HFFc6 (cell line): ENCODE measurements around the gene NFXL1. TPM values are rescaled to one million over a fixed set of nuclear protein-coding genes. Genes with fewer than 3 reads are reported as not detected.
"Not testable (repeated sequence)": the region's sequence is repeated elsewhere in the genome, so short reads cannot be mapped to it uniquely, and the experiment has no call there.

Source experiments
- DNase-seq: peaks from one replicate; pipeline ENCODE4 v3.0.0-alpha.2; 2018
- H3K27ac Mint-ChIP-seq: 2 replicates; pipeline ENCODE4 v1.8.0; 2020; ENCODE audit warnings: mild to moderate bottlenecking, mixed read lengths
- H3K27me3 Mint-ChIP-seq: 2 replicates; pipeline ENCODE4 v1.8.0; 2021; ENCODE audit warnings: mild to moderate bottlenecking, moderate library complexity, mixed read lengths; ENCODE audit not compliant: insufficient read depth
- H3K36me3 Mint-ChIP-seq: 2 replicates; pipeline ENCODE4 v1.8.0; 2021; ENCODE audit warnings: low read depth, mixed read lengths
- H3K4me1 Mint-ChIP-seq: 2 replicates; pipeline ENCODE4 v1.8.0; 2020; ENCODE audit warnings: low read depth, mixed read lengths
- H3K4me3 Mint-ChIP-seq: 2 replicates; pipeline ENCODE4 v1.8.0; 2020; ENCODE audit warnings: mild to moderate bottlenecking, moderate library complexity, mixed read lengths
- H3K9me3 Mint-ChIP-seq: 2 replicates; pipeline ENCODE4 v1.8.0; 2020; ENCODE audit warnings: mild to moderate bottlenecking, mixed read lengths
- total RNA-seq, 6 experiments: library from RNA; stranded (reverse); fragmentation: NEBNext Ultra II Directional; extraction: Animal tissue kit (Norgen Biotek cat#: 25700); gene quantifications; 2 replicates in 1 of 6; 3 replicates in 5 of 6; pipeline ENCODE4 v1.2.3, GENCODE V29; 2021
- TF ChIP-seq, protein P1 (sequence below): fragments of 200-600 bp; sonication (generic); IDR thresholded peaks from 2 replicates; pipeline ENCODE4 v1.5.0; 2021; ENCODE audit warnings: antibody characterized with exemption, mild to moderate bottlenecking

Gene NFXL1
- total RNA-seq, 6 experiments from 2014 or later, result 8.4 to 10.8 (median 10.0) TPM

DNA sequence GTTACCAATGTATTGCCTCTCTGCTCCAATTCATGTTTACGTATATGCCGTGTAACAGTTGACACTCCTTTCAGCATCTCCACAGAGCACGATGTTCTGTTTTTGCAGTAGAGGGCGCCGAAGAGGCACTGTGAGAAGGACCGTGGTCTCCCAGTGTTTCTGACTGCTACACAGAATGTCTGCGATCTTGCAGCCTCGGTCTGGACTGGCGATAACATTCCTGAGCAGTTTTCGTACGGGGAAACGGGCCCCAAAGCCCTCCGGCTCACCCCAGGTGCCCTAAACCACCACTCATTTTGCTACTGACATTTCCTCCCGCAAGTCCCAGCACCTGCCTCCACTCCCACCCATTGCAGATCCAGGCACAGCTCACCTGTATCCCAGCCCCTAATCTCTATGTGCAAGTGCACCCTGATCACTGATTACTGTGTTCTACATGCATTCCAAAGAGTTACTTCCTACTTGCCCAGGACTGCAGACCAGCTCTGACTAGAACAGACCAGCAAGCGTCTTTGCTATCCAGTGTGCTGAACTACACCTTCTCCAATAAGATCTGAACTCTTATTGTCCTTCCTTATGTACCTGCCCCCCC is 12.4 kb upstream of the NFXL1 start:
- no peak overlapping the region for H3K27ac Mint-ChIP-seq

GRCh38 chr4:47923261-47923608 is 8.9 kb upstream of the NFXL1 start:
- peaks cover 20% of the 10 kb centered on the region for H3K27me3 Mint-ChIP-seq
- H3K4me1 Mint-ChIP-seq, DNase-seq, H3K4me3 Mint-ChIP-seq, H3K27ac Mint-ChIP-seq, H3K36me3 Mint-ChIP-seq, H3K9me3 Mint-ChIP-seq: not testable (repeated sequence)

More for the DNA sequence above, 12.4 kb upstream of the NFXL1 start:
- TF ChIP-seq, protein P1, sequence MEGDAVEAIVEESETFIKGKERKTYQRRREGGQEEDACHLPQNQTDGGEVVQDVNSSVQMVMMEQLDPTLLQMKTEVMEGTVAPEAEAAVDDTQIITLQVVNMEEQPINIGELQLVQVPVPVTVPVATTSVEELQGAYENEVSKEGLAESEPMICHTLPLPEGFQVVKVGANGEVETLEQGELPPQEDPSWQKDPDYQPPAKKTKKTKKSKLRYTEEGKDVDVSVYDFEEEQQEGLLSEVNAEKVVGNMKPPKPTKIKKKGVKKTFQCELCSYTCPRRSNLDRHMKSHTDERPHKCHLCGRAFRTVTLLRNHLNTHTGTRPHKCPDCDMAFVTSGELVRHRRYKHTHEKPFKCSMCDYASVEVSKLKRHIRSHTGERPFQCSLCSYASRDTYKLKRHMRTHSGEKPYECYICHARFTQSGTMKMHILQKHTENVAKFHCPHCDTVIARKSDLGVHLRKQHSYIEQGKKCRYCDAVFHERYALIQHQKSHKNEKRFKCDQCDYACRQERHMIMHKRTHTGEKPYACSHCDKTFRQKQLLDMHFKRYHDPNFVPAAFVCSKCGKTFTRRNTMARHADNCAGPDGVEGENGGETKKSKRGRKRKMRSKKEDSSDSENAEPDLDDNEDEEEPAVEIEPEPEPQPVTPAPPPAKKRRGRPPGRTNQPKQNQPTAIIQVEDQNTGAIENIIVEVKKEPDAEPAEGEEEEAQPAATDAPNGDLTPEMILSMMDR, result peak; percentile 74
- DNase-seq, result peak; percentile 47
- Mint-ChIP-seq H3K27me3 (peaks cover 11% of the 10 kb centered on the region; the same call in 1 of the 2 replicates), H3K4me1 (peaks cover 22% of the 10 kb centered on the region), H3K4me3 (peak overlapping the region; percentile 28), H3K36me3 (no peaks in the 10 kb centered on the region), H3K9me3 (no peaks in the 10 kb centered on the region)

DNA sequence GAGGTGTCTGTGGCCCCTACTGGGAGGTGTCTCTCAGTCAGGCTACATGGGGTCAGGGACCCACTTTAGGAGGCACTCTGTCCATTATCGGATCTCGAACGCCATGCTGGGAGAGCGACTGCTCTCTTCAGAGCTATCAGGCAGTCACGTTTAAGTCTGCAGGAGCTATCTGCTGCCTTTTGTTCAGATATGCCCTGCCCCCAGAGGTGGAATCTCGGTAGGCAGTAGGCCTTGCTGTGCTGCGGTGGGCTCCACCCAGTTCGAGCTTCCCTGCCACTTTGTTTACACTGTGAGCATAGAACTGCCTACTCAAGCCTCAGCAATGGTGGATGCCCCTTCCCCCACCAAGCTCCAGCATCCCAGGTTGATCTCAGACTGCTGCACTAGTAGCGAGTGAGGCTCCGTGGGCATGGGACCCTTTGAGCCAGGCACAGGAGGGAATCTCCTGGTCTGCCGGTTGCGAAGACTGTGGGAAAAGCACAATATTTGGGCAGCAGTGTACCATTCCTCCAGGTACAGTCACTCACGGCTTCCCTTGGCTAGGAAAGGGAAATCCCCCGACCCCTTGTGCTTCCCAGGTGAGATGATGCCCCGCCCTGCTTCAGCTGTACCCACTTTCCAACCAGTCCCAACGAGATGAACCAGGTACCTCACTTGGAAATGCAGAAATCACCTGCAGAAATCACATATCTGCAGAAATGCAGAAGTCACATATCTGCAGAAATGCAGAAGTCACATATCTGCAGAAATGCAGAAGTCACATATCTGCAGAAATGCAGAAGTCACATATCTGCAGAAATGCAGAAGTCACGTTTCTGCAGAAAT is 8.3 kb upstream of the NFXL1 start:
- H3K4me1 Mint-ChIP-seq, DNase-seq, H3K4me3 Mint-ChIP-seq, H3K27ac Mint-ChIP-seq, H3K36me3 Mint-ChIP-seq: not testable (repeated sequence)
- Mint-ChIP-seq H3K9me3 (peaks cover 14% of the 10 kb centered on the region), H3K27me3 (peaks cover 16% of the 10 kb centered on the region)

DNA sequence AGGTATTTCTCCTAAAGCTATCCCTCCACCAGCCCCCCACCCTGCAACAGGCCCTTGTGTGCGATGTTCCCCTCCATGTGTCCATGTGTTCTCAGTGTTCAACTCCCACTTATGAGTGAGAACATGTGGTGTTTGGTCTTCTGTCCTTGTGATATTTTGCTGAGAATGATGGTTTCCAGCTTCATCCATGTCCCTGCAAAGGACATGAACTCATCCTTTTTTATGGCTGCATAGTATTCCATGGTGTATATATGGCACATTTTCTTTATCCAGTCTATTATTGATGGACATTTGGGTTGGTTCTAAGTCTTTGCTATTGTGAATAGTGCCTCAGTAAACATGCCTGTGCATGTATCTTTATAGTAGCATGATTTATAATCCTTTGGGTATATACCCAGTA is 2.8 kb upstream of the NFXL1 start:
- Mint-ChIP-seq H3K4me1 (peaks cover 21% of the 10 kb centered on the region), H3K9me3 (peaks cover 16% of the 10 kb centered on the region), H3K27me3 (peaks cover 17% of the 10 kb centered on the region), H3K36me3 (peaks cover 18% of the 10 kb centered on the region)
- not testable (repeated sequence) for H3K4me3 Mint-ChIP-seq, DNase-seq, H3K27ac Mint-ChIP-seq

- Mint-ChIP-seq H3K36me3 (peaks cover 32% of the 10 kb centered on the region), H3K9me3 (peaks cover 16% of the 10 kb centered on the region), H3K27me3 (peaks cover 11% of the 10 kb centered on the region), H3K4me1 (peaks cover 35% of the 10 kb centered on the region), H3K4me3 (peak overlapping the region; percentile 93), H3K27ac (no peak overlapping the region)
- no peak for DNase-seq
- TF ChIP-seq, protein P1, result no peak
Measured at GRCh38 chr4:47915378-47915777, 995 bp upstream of the NFXL1 start.

GRCh38 chr4:47914926-47915237 is 499 bp upstream of the NFXL1 start:
- peaks cover 33% of the 10 kb centered on the region for H3K36me3 Mint-ChIP-seq
- DNase-seq, result no peak
- H3K27me3 Mint-ChIP-seq, result peaks cover 9% of the 10 kb centered on the region
- peak overlapping the region; percentile 58; the same call in 1 of the 2 replicates for H3K27ac Mint-ChIP-seq
- TF ChIP-seq, protein P1, result no peak
- peak overlapping the region; percentile 93 for H3K4me3 Mint-ChIP-seq
- peaks cover 16% of the 10 kb centered on the region for H3K9me3 Mint-ChIP-seq
- peaks cover 35% of the 10 kb centered on the region for H3K4me1 Mint-ChIP-seq

DNA sequence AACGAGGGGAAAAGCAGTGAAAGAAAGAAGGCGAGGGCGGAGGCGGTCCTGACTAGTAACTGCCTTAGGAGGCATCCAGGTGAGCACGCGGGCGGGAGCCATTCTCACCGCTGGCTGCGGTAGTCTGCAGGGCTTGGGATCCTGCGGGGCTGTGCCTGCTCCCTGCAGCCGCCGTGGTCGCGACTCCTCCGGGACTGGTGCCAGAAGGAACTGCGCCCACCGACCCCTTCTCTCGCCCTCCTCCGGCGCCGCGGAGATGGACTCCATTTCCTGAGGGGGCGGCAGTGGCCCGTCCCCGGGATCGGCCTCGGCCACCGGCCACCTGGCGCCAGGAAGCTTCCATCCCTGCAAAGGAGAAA is 543 bp downstream of the NFXL1 start:
- H3K27me3 Mint-ChIP-seq, result peaks cover 5% of the 10 kb centered on the region
- DNase-seq, result no peak
- H3K9me3 Mint-ChIP-seq, result peaks cover 13% of the 10 kb centered on the region

More for the DNA sequence above, 543 bp downstream of the NFXL1 start:
- peaks cover 37% of the 10 kb centered on the region for H3K36me3 Mint-ChIP-seq
- TF ChIP-seq, protein P1, result no peak
- H3K4me1 Mint-ChIP-seq, result peaks cover 35% of the 10 kb centered on the region
- peak overlapping the region; percentile 93 for H3K4me3 Mint-ChIP-seq
- peak overlapping the region; percentile 89 for H3K27ac Mint-ChIP-seq
